GM12865 (cell line): ENCODE data around the gene PRKAR2A.
"Not testable (repeated sequence)": the region's sequence is repeated elsewhere in the genome, so short reads cannot be mapped to it uniquely, and the experiment has no call there.

Source experiments
- DNase-seq: peaks from one replicate; pipeline ENCODE4 v3.0.0; 2010; ENCODE audit warnings: low read depth
- H3K4me3 ChIP-seq: 2 replicates; pipeline ENCODE4 v1.5.1; 2011; ENCODE audit warnings: mild to moderate bottlenecking, low read depth, low read length, control low read depth
- TF ChIP-seq, protein P1 (sequence below): IDR thresholded peaks from 2 replicates; pipeline ENCODE4 v1.5.1; 2011; ENCODE audit warnings: low read length, control low read depth, low read depth, inconsistent platforms; ENCODE audit not compliant: insufficient read depth; ENCODE audit errors: missing control alignments

Gene PRKAR2A

DNA sequence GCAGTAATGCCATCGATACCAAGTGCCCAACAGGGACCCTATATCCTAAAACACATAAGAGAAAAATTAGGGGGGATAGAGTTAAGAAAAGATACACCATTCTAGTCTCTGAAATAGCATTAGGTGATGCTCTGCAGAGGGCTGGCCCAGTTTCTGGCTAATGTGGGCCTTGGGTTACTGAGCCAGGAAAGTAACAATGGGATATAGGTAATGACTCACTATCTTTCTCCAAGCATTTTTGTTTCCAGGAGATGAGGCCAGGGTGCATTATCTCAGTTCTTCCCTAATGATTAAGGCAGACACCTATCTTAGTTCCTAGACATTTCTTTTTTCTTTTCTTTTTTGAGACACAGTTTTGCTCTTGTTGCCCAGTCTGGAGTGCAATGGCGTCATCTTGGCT is 50.0 kb downstream of the PRKAR2A start:
- H3K4me3 ChIP-seq: no peak overlapping the region
- TF ChIP-seq, protein P1, sequence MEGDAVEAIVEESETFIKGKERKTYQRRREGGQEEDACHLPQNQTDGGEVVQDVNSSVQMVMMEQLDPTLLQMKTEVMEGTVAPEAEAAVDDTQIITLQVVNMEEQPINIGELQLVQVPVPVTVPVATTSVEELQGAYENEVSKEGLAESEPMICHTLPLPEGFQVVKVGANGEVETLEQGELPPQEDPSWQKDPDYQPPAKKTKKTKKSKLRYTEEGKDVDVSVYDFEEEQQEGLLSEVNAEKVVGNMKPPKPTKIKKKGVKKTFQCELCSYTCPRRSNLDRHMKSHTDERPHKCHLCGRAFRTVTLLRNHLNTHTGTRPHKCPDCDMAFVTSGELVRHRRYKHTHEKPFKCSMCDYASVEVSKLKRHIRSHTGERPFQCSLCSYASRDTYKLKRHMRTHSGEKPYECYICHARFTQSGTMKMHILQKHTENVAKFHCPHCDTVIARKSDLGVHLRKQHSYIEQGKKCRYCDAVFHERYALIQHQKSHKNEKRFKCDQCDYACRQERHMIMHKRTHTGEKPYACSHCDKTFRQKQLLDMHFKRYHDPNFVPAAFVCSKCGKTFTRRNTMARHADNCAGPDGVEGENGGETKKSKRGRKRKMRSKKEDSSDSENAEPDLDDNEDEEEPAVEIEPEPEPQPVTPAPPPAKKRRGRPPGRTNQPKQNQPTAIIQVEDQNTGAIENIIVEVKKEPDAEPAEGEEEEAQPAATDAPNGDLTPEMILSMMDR: no peak
- no peak for DNase-seq

DNA sequence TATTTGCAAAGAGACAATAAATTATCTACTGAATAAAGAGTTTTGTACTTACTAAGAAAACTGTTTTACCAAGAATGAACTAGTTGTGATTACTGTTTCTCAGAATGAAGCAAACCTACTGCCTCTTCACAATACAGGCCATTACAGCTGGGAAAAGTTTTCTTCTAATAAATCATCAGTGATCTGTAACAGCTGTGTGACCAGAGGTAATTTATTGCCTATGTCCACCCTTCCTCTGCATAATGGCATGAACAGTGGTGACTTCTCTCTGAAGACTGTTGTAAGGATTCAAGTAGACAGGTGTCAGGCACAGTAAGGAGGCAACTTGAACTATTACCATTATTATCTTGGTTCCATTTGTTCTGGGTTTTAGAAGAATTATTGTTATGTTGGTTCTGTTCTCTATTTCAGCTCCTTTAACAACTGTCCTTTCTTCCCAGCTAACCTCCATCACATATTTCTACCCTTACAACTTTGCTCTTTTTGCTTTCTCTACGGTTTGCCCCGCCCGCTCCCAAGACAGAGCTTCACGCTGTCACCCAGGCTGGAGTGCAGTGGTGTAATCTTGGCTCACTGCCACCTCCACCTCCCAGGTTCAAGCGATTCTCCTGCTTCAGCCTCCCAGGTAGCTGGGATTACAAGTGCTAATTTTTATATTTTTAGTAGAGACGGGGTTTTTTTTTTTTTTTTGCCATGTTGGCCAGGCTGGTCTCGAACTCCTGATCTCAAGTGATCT is 51.5 kb downstream of the PRKAR2A start:
- DNase-seq: no peak
- TF ChIP-seq, protein P1: no peak
- H3K4me3 ChIP-seq: no peak overlapping the region

DNA sequence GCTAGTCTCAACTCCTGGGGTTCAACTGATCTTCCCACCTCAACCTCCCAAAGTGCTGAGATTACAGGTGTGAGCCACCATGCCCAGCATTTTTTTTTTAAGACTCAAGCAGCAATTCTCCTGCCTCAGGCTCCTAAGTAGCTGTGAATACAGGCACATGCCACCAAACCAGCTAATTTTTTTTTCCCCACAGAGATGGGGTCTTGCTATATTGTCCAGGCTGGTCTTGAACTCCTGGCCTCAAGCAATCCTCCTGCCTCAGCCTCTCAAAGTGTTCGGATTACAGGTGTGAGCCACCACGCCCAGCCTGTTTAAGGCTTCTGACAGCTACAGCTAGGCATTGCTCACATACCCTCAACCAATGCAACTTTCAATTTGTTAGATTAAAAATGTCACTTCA is 54.2 kb downstream of the PRKAR2A start:
- not testable (repeated sequence) for DNase-seq, H3K4me3 ChIP-seq

DNA sequence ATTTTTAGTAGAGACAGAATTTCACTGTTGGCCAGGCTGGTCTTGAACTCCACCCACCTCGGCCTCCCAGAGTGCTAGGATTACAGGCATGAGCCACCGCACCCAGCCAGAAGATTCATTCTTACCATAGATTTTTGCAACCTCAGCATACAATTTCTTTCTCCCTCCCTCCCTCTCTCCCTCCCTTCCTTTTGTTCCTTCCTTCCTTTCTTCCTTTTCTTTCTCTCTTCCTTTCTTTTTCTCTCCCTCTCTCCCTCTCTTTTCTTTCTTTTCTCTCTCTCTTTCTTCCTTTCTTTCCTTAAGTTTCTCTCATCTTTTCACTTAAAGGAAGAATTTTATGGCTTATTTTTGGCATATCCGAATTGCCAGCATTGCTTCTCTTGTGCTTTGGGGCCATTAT is 58.0 kb downstream of the PRKAR2A start:
- TF ChIP-seq, protein P1: no peak
- H3K4me3 ChIP-seq: no peak overlapping the region
- DNase-seq: no peak

DNA sequence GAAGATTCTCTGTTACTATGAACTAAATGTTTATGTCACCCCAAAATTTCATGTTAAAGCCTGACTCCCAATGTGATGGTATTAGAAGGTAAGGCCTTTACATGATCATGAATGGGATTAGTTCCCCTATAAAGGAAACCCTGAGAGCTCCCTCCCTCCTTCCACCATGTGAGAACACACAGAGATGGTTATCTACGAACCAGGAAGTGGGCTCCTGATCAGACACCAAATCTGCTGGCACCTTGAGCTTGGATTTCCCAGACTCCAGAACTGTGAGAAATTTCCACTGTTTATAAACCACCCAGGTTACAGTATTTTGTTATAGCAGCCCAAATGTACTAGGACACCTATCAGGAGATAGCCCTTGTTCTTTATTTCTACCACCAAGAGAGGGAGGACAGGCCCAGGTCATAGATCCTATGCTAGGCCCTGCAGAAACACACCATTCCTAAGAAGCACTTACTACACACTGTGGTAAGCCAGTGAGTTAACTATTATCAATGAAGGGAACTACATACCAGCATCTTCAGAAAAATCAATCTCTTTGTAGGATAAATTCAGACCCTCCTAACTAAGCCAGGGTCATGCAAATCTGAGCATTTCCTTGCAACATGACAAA is 59.0 kb downstream of the PRKAR2A start:
- TF ChIP-seq, protein P1: no peak
- DNase-seq: no peak
- H3K4me3 ChIP-seq: no peak overlapping the region

DNA sequence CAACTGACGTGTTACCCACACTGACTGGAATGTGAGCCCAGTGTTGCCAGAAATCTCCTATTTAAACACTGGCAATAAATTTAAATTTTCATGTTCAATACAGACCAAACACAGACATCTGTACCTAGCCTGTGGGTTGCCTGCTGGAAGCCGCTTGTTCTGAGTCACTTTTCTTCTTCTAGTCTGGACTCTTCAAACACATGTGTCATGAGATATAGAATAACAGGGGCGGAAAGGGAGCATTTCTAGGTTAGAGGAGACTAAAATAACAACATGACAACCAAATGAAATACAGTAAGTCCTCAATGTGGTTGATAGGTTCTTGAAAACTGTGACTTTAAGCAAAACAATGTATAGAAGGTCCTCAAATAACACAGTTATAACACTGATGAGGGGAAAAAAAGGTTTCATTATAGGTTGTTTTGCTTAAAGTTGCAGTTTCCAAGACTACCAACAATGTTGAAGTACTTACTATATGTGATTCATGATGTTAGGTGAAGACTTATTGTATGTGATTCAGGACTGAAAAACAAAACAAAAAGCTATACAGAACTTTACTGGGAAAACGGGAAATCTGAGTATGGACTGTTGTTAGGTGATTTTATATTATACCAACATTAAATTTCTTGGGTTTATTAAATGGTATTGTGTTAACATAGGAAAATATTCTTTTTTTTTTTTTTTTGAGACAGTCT is 63.1 kb downstream of the PRKAR2A start:
- H3K4me3 ChIP-seq: no peak overlapping the region
- TF ChIP-seq, protein P1: no peak
- no peak for DNase-seq

DNA sequence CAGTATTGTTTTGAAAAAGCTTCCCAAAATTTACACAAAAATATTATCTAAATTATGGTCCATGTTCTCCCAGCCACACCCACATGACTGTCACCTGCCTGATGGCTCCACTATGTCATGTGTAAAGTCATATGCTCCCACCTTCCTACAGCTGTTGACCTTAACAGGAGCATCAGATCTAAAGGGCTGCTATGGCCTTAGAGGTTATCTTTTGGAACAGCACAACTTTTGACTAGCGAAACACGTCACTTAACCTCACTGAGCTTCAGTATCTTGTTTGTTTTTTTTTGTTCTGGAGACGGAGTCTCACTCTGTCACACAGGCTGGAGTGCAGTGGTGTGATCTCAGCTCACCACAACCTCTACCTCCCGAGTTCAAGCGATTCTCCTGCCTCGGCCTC is 64.4 kb downstream of the PRKAR2A start:
- TF ChIP-seq, protein P1: no peak
- H3K4me3 ChIP-seq: no peak overlapping the region
- no peak for DNase-seq
